HG03064 (cell line): ENCODE data around the gene FAM120AOS.

Experiments
- ATAC-seq: cut with Tn5 transposase; IDR thresholded peaks from one replicate; pipeline ENCODE4 v1.9.1; 2021; ENCODE audit warnings: low read depth; ENCODE audit not compliant: unreplicated experiment

FAM120AOS gene

GRCh38 chr9:93468763-93469456, 15.5 kb upstream of the FAM120AOS start:
- no peak for ATAC-seq

DNA sequence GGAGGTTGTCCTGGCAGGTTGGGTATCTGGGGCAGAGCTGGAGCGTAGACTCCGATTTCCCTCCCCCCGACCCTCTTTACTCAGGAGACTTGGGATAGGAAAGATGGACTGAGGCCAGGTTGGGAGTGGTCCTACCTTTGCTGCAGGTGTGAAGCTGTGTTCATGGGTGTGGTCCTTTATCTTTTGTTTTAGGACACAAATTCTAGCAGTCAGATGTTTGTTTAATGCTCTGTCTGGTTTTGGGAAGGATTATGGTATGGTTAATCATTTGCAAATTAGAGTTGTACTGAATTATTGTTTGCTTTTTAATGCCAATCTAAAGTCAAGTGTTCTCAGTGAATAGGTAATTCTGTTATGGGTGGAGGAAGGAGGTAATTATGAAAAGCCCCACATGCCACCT, 14.1 kb upstream of the FAM120AOS start:
- ATAC-seq, result no peak

GRCh38 chr9:93467062-93467416, 13.7 kb upstream of the FAM120AOS start:
- no peak for ATAC-seq

DNA sequence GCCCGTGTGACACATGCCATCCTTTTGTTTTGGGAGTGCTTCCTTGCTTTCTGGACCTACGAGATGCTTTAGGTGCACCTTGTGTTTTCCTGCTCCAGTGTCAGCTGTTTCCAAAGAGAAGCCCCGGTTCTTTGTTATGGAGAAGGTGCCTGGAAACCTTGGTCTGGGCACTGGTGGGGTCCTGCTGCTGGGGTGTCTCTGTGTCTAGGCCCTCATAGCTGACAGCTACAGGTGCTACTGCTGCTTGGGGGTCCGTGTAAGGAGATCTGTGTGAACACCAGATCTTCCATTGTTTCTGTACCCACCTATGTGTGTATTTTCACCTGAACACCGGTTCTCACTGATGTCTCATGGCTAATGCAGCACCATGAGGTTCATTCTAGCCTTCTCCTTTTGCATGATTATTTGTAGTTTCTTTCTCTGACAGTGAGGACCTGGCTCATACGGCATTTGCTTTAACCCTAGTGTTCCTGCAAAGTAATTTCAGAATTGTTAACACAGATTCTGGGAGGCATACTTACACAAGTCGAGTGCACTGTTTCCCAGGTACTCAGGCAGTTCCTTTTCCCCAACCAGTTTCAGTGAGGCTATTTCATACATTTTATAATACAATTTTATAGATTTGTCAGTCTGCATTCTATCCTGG, 13.2 kb upstream of the FAM120AOS start:
- ATAC-seq, result no peak

DNA sequence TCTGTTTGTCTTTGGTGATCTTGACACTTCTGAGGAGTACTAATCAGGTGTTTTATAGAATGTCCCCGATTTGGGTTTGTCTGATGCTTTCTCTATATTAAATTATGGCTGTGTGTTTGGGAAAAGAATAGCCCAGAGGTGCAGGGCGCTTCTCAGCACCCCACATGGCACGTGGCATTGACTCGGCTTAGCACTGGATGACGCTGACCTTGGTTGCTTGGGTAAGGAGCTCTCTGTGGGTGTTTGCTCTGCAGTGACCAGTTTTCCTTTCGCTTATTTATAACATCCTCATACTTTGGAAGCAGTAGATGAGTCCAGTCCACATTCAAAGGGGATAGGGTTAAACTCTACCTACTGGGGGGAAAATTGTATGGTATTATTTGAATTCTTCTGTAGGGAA, 12.5 kb upstream of the FAM120AOS start:
- no peak for ATAC-seq

DNA sequence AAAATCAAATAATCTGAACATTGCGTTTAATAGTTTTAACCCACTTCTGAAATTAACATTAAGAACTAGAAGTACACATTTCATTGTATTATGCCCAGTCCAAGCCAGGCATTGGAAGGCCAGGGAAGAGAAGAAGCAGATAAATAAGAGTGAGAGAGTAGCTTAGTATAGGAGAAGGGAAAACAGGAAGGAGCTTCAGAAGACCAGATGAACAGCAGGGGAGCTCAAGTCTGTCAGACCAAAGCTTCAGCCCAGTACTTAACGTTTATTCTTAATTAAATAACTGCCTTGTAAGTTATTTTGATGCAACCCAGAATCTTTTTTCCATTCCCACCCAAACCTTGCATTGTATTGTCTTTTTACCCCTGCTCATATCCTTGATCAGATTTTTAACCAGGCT, 11.5 kb upstream of the FAM120AOS start:
- ATAC-seq, result no peak

DNA sequence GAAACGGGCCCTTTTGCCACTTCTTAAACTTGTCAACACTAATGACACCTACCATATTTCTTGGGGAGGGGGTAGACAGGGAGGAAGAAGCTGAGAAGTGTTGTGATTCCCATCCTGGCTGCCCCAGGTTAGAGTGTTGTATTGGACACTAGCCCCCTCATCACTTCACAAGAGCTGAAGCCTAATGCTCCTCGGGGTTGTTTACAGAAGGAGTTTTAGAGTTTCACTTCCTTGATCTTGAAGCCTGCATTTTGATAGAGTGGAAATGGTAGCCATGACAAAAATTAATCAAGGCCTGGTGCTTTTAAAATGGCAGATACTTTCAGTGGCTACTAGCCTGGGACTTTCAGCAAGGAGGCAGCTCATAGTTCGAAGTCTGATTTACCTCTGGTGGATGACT, 11.0 kb upstream of the FAM120AOS start:
- no peak for ATAC-seq

DNA sequence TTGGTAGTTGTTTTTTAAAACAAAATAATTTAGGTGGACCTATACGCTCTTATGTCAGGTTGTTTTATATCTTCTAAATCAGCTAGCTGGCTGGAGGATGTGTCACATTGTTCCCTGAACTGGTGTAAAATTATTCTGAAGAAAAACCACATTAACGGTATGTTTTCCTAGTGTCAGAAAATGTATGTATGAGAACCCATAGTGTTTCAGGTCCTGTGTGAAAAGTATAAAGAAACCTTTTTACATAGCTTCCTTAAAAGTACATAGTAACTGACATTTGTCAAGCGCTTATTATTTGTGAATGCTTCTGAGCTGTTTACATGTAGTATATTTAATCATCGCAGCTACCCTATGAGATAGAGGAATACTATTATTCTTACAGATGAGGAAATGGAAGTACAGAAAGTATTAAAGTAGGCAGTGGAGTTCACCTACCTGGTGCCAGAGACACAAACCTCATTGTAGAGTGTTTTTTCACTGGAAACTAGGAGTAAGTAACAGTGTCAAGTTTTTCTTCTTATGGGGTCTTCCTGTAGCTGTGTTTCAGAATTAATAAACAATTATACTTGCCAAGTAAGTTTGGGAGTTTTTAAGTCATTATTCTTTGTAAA, 10.4 kb upstream of the FAM120AOS start:
- no peak for ATAC-seq

GRCh38 chr9:93461821-93462220, 8.4 kb upstream of the FAM120AOS start:
- no peak for ATAC-seq

DNA sequence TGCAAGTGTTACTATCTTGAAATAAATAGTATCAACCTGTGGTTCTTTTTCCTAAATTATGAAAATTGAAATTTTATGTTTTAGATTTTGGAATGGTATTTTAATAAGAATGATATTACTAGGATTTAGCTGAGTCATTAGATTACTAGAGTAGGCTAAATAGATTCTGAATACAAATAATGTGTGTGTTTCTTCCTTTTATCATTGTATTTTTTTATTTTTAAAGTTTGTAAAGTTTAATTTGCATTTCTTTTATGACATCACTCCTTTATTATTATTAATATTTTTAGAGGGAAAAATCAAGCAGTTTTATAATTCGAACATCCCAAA, 8.0 kb upstream of the FAM120AOS start:
- ATAC-seq, result no peak

- ATAC-seq, result no peak
These were observed 7.5 kb upstream of the FAM120AOS start for GRCh38 chr9:93460689-93461413.

- ATAC-seq, result no peak
These were observed 6.1 kb upstream of the FAM120AOS start for GRCh38 chr9:93459432-93459847.

GRCh38 chr9:93458712-93459111, 5.3 kb upstream of the FAM120AOS start:
- ATAC-seq, result no peak

- no peak for ATAC-seq
These were observed 3.6 kb upstream of the FAM120AOS start for GRCh38 chr9:93457006-93457405.

GRCh38 chr9:93456504-93456903, 3.1 kb upstream of the FAM120AOS start:
- no peak for ATAC-seq

- ATAC-seq, result no peak
These were observed 2.6 kb upstream of the FAM120AOS start for GRCh38 chr9:93456022-93456421.

GRCh38 chr9:93452710-93453046, 703 bp downstream of the FAM120AOS start:
- ATAC-seq, result no peak

GRCh38 chr9:93451849-93452709, 1.3 kb downstream of the FAM120AOS start:
- ATAC-seq, result peak; percentile 10

- ATAC-seq, result peak; percentile 56
These were observed 2.2 kb downstream of the FAM120AOS start, which contains the start of gene FAM120A for GRCh38 chr9:93450945-93451815. FAM120A (plus strand) TSS chr9:93451685; CDS start chr9:93451916, 231 bp downstream.

DNA sequence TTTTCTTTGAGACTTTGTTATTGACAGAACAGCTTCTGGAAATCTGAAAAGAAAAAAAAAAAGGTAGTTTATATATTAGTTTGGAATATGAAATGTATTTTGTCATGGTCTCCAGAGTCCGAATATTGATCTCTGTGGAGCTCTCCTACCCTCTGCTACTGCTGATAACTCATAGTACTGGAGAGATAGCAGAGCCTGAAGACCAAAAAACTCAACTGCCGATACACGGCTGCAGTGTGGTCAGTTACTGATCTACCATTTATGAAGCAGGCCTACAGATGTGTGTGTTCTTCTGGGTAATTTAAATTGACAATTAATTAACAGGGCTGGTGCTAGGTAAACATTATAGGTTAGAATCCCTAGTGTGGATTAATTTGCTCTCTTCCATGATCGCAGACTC, 5.7 kb downstream of the FAM120AOS start:
- no peak for ATAC-seq
